ENCODE measurements around the gene ATG13. TPM values are rescaled to one million over a fixed set of nuclear protein-coding genes. Genes with fewer than 3 reads are reported as not detected.

Gene ATG13
- total and polyA plus RNA-seq, 4 donors = 36.3 to 49.9 (median 41.2) TPM

DNA sequence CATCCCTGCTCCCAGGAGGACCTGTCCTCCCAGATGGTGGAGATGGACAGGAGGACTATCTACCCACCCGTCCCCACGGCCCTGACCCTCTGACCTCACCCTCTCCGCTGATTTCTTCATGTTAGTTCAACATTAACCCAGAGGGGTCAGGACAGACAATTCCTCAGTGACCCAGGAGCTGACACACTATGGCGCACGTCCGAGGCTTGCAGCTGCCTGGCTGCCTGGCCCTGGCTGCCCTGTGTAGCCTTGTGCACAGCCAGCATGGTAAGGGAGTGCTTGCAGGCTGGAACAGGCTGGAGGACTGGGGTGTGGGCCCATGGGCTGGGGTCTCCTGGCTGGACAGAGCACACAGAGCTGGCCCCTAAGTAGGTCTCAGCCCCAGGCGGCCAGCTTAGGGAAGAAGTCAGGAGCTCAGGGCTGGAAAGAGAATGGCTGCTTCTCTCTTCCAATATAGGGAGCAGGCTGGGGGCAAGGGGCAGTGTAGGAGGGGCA, 101.7 kb downstream of the ATG13 start, which contains the start of gene F2:
Gene F2 (plus strand): TSS at position 166 of the 495 bp plus-strand sequence. CDS start 23 bp downstream, at position 189.
- peaks cover 8 to 44% (median 29%) of the 10 kb centered on the region in 4 donors for H3K4me1 ChIP-seq (ENCODE audit: control insufficient read depth in 4 of 4, insufficient read depth in 4 of 4, low read length in 3 of 4)
- peak within 1 kb of the TSS; percentile 92 for H3K9ac ChIP-seq (ENCODE audit: low read depth in 1 of 2, low read length in 2 of 2)
- H3K36me3 ChIP-seq (ENCODE audit: control insufficient read depth in 4 of 4, insufficient read depth in 3 of 4, low read depth in 1 of 4, low read length in 3 of 4) = peaks cover 0 to 12% (median 2%) of the 10 kb centered on the region in 4 donors
- peak; percentile 27 to 60 for TF ChIP-seq RAD21 (IDR thresholded peaks at IDR 0.05)
- peak; percentile 86 for TF ChIP-seq YY1 (IDR thresholded peaks at IDR 0.05)
- TF ChIP-seq FOXA1 (IDR thresholded peaks at IDR 0.05) = no peak
- TF ChIP-seq, protein P1, sequence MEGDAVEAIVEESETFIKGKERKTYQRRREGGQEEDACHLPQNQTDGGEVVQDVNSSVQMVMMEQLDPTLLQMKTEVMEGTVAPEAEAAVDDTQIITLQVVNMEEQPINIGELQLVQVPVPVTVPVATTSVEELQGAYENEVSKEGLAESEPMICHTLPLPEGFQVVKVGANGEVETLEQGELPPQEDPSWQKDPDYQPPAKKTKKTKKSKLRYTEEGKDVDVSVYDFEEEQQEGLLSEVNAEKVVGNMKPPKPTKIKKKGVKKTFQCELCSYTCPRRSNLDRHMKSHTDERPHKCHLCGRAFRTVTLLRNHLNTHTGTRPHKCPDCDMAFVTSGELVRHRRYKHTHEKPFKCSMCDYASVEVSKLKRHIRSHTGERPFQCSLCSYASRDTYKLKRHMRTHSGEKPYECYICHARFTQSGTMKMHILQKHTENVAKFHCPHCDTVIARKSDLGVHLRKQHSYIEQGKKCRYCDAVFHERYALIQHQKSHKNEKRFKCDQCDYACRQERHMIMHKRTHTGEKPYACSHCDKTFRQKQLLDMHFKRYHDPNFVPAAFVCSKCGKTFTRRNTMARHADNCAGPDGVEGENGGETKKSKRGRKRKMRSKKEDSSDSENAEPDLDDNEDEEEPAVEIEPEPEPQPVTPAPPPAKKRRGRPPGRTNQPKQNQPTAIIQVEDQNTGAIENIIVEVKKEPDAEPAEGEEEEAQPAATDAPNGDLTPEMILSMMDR (IDR thresholded peaks at IDR 0.05; ENCODE audit: low read depth, low read length, missing input control) = no peak
- TF ChIP-seq HNF4G (IDR thresholded peaks at IDR 0.05) = no peak
- TF ChIP-seq HNF4A (conservative IDR thresholded peaks at IDR 0.05) = peak; percentile 80 to 82
- TF ChIP-seq NR2F2 (IDR thresholded peaks at IDR 0.05) = peak; percentile 95
- TF ChIP-seq EGR1 (IDR thresholded peaks at IDR 0.05; ENCODE audit: low read depth in 2 of 2) = no peak
- peak; percentile 94 for TF ChIP-seq TAF1 (conservative IDR thresholded peaks at IDR 0.05)
- peak in 1 of 2 donors; percentile 72 for TF ChIP-seq GABPA (IDR thresholded peaks at IDR 0.05 in 1 of 2, conservative IDR thresholded peaks at IDR 0.05 in 1 of 2)
- TF ChIP-seq SP1 (IDR thresholded peaks at IDR 0.05) = peak; percentile 47
- TF ChIP-seq, protein P2, sequence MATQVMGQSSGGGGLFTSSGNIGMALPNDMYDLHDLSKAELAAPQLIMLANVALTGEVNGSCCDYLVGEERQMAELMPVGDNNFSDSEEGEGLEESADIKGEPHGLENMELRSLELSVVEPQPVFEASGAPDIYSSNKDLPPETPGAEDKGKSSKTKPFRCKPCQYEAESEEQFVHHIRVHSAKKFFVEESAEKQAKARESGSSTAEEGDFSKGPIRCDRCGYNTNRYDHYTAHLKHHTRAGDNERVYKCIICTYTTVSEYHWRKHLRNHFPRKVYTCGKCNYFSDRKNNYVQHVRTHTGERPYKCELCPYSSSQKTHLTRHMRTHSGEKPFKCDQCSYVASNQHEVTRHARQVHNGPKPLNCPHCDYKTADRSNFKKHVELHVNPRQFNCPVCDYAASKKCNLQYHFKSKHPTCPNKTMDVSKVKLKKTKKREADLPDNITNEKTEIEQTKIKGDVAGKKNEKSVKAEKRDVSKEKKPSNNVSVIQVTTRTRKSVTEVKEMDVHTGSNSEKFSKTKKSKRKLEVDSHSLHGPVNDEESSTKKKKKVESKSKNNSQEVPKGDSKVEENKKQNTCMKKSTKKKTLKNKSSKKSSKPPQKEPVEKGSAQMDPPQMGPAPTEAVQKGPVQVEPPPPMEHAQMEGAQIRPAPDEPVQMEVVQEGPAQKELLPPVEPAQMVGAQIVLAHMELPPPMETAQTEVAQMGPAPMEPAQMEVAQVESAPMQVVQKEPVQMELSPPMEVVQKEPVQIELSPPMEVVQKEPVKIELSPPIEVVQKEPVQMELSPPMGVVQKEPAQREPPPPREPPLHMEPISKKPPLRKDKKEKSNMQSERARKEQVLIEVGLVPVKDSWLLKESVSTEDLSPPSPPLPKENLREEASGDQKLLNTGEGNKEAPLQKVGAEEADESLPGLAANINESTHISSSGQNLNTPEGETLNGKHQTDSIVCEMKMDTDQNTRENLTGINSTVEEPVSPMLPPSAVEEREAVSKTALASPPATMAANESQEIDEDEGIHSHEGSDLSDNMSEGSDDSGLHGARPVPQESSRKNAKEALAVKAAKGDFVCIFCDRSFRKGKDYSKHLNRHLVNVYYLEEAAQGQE (IDR thresholded peaks at IDR 0.05) = peak; percentile 65
- TF ChIP-seq, protein P3, sequence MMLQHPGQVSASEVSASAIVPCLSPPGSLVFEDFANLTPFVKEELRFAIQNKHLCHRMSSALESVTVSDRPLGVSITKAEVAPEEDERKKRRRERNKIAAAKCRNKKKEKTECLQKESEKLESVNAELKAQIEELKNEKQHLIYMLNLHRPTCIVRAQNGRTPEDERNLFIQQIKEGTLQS (IDR thresholded peaks at IDR 0.05) = peak; percentile 51
- TF ChIP-seq, protein P4, sequence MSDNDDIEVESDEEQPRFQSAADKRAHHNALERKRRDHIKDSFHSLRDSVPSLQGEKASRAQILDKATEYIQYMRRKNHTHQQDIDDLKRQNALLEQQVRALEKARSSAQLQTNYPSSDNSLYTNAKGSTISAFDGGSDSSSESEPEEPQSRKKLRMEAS (IDR thresholded peaks at IDR 0.05) = peak; percentile 26
- no peak for TF ChIP-seq FOXA2 (IDR thresholded peaks at IDR 0.05)
- peak; percentile 92 to 93 for TF ChIP-seq RXRA (IDR thresholded peaks at IDR 0.05)
- peak; percentile 16 to 70 for TF ChIP-seq JUND (IDR thresholded peaks at IDR 0.05)
- TF ChIP-seq, protein P5, sequence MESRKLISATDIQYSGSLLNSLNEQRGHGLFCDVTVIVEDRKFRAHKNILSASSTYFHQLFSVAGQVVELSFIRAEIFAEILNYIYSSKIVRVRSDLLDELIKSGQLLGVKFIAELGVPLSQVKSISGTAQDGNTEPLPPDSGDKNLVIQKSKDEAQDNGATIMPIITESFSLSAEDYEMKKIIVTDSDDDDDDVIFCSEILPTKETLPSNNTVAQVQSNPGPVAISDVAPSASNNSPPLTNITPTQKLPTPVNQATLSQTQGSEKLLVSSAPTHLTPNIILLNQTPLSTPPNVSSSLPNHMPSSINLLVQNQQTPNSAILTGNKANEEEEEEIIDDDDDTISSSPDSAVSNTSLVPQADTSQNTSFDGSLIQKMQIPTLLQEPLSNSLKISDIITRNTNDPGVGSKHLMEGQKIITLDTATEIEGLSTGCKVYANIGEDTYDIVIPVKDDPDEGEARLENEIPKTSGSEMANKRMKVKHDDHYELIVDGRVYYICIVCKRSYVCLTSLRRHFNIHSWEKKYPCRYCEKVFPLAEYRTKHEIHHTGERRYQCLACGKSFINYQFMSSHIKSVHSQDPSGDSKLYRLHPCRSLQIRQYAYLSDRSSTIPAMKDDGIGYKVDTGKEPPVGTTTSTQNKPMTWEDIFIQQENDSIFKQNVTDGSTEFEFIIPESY (IDR thresholded peaks at IDR 0.05) = no peak
- no peaks in the 10 kb centered on the region for H3K9me3 ChIP-seq (ENCODE audit: control insufficient read depth in 4 of 4, low read length in 3 of 4)
- 33% methylated on average over 7 of the region's 7 CpGs for WGBS
- peak within 1 kb of the TSS; percentile 84 to 99 for H3K27ac ChIP-seq (ENCODE audit: low read depth in 1 of 2, low read length in 2 of 2)
- peak within 1 kb of the TSS; percentile 69 to 91 (median 77) for H3K4me3 ChIP-seq (ENCODE audit: low read depth in 1 of 3, low read length in 3 of 3)
- peak; percentile 69 for DNase-seq (ENCODE audit: low spot score)
- H3K27me3 ChIP-seq (ENCODE audit: control insufficient read depth in 4 of 4, insufficient read depth in 4 of 4, low read length in 3 of 4) = no peaks in the 10 kb centered on the region

All from liver (tissue), 9 donors.